ENCODE data around the gene FBXO7. TPM values are rescaled to one million over a fixed set of nuclear protein-coding genes. Genes with fewer than 3 reads are reported as not detected.

The FBXO7 gene
- total and polyA plus RNA-seq, 9 of the 15 experiments (the other 6 are each of a cell fraction or from before 2014, with no cell fraction given) = 34.0 to 162 (median 85.2) TPM

GRCh38 chr22:32446321-32446720 is 28.3 kb upstream of the FBXO7 start:
- Histone ChIP-seq H3K9me3 (replicated peaks; ENCODE audit: control insufficient read depth, insufficient read depth, low read depth, low read length) (no peaks in the 10 kb centered on the region), H3K36me3 (ENCODE audit: control insufficient read depth, insufficient read depth, low read length) (no peaks in the 10 kb centered on the region), H3K4me3 (no peak overlapping the region), H3K79me2 (ENCODE audit: control insufficient read depth, insufficient read depth, low read length) (no peaks in the 10 kb centered on the region), H3K27me3 (ENCODE audit: control insufficient read depth in 2 of 2, insufficient read depth in 2 of 2, low read length in 2 of 2) (peaks cover 8 to 16% of the 10 kb centered on the region in 2 experiments; a peak in 4 of 5 replicates), H3K4me1 (replicated peaks in 1 of 2; ENCODE audit: control insufficient read depth in 2 of 2, insufficient read depth in 2 of 2, low read length in 2 of 2) (no peaks in the 10 kb centered on the region), H3K9ac (ENCODE audit: insufficient read depth in 1 of 2, low read depth in 2 of 2, low read length in 2 of 2) (no peak overlapping the region), H3K4me2 (ENCODE audit: insufficient read depth, low read length) (no peak overlapping the region), H3K9me1 (ENCODE audit: control insufficient read depth, insufficient read depth, low read length) (no peaks in the 10 kb centered on the region), H2AFZ (ENCODE audit: low read depth, low read length) (no peak overlapping the region), H3K27ac (ENCODE audit: extremely low read depth, low read depth, low read length) (no peak overlapping the region), H4K20me1 (replicated peaks; ENCODE audit: control insufficient read depth, insufficient read depth, low read length) (no peaks in the 10 kb centered on the region)
- ChIA-PET CTCF (ENCODE audit: low intra/inter-chr PET ratio) (no interaction called here), POLR2A (no interaction called here)
- DNase-seq (ENCODE audit: extremely low read depth in 1 of 4, low spot score in 3 of 4) = no peak
- intact Hi-C loops (cut with micrococcal nuclease) = no loop called here
- BruUV-seq (replicated peaks) = no TSS peak
- WGBS (ENCODE audit: insufficient coverage, low coverage, missing lambda C conversion rate) = 0% methylated on average over 1 of the region's 1 CpG
- in situ Hi-C loops (cut with MboI) = loop anchor here (10.0 kb wide), 1 partner anchor 462 kb away; no protein-coding TSS in a partner anchor
- ATAC-seq = no peak
- TF ChIP-seq ZNF197 (CRISPR knock-in tag; IDR thresholded peaks at IDR 0.05; ENCODE audit: low read depth) = no peak
- TF ChIP-seq NFE2L1 (tag; IDR thresholded peaks at IDR 0.05; ENCODE audit: borderline replicate concordance, low read depth) = no peak
- TF ChIP-seq ATF3 (IDR thresholded peaks at IDR 0.05) = peak; percentile 26; the same call in 1 of the 2 replicates
- no peak for TF ChIP-seq ATF3 (CRISPR knock-in tag; conservative IDR thresholded peaks at IDR 0.05)
- TF ChIP-seq ZNF24 (IDR thresholded peaks at IDR 0.05) = peak; percentile 82
- TF ChIP-seq THRB (CRISPR knock-in tag; conservative IDR thresholded peaks at IDR 0.05) = no peak
- no peak for TF ChIP-seq ZNF830 (CRISPR knock-in tag; IDR thresholded peaks at IDR 0.05)
- no peak for FAIRE-seq
